Stimulated activated CD4-positive, alpha-beta T cell treated with anti-CD3 and anti-CD28 coated beads, Interleukin-12 subunit alpha, Interleukin-12 subunit beta, amount 100 ng/mL, for 24 hours (primary cell): ENCODE results near the gene ELK1.
A peak's percentile ranks its signal among the peaks of the same experiment; 100 is the strongest.
"Not testable (repeated sequence)": the region's sequence is repeated elsewhere in the genome, so short reads cannot be mapped to it uniquely, and the experiment has no call there.

Experiments used
- DNase-seq, 2 experiments: peaks; one replicate each; pipeline ENCODE4 v3.0.0-alpha.2; 2020; ENCODE audit warnings: low read depth in 2 of 2

The ELK1 gene, protein sequence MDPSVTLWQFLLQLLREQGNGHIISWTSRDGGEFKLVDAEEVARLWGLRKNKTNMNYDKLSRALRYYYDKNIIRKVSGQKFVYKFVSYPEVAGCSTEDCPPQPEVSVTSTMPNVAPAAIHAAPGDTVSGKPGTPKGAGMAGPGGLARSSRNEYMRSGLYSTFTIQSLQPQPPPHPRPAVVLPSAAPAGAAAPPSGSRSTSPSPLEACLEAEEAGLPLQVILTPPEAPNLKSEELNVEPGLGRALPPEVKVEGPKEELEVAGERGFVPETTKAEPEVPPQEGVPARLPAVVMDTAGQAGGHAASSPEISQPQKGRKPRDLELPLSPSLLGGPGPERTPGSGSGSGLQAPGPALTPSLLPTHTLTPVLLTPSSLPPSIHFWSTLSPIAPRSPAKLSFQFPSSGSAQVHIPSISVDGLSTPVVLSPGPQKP

DNA sequence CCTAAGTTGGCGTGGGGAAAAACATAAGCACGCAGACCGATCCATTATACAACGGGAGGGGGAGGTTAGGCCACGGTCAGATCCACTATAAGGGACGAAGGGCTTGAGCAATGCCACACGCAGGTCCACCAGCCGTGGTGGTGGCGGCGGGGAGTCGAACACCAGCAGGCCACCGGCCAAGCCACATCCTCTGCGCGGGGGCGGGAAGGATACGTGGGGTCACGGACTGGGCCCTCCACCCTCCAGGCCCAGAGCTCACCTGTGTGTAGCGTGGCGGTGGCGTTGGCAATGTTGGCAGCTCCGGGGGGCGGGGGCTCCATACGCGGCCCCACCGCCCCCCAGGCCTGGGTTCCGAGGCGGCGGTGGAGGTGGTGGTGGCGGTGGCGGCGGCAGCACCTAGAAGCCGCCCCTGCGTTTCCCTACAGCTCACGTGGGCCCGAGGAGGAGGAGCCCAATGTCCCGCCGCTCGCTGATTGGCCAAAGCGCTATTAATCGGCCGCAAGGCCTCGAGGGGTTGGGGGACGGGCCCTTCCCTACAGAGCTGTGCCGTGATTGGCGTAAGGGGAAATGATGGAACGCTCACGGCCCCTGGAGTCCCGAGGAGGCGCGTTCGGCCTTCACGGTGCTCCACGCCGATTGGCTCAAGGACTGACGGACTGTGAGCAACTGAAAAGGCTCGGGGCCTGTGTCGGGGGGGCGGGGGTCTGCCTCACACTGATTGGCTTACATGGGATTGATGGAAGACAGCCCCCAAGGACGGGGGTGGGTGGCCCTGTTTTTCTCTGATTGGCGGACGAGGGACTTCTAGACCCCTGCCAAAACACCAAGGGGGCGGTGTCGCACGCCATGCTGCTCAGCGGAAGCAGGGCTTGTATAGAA, at the start of gene ELK1:
Gene ELK1 (minus strand): TSS at position 400 of the 879 bp plus-strand sequence. CDS start 9,122 bp downstream, outside the sequence.
- DNase-seq: peak; percentile 70 to 75

DNA sequence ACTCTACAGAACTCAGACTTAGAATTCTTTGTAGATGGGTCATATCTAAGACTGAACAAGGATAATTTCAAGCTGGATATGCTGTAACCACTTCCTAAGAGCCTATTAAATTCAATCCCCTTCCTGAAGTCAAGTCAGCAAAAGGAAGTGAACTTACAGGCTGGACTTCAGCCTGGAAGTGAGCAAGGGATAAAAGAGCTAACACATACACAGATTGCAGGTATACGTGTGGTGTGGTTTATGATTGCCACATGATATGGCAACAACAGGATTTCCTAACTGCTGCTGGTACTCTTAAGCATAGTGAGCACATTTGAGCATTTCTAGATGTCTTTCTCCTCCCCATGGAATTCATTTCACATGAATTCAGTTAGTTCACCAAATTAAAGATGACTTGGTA, 46.8 kb upstream of the ELK1 start:
- DNase-seq: no peak

DNA sequence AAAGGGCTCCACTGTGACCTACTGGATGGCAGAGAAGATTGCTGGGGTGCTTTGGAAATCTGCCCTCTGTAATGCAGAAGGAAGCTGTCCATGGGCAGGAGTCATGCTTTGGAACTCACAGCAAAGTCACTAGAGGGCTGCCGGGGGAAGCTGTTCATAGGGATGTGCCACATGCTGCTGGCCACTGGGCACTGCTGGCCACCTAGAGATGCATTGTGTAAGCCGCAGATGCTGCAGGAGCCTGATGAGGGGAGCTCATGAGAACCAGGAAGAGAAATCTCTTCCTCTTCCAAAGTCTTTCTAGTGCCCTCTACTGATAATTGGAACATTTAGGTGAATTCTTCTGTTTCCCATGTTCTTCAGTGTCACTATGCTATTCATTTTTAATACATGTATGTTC, 39.8 kb upstream of the ELK1 start:
- DNase-seq: no peak

DNA sequence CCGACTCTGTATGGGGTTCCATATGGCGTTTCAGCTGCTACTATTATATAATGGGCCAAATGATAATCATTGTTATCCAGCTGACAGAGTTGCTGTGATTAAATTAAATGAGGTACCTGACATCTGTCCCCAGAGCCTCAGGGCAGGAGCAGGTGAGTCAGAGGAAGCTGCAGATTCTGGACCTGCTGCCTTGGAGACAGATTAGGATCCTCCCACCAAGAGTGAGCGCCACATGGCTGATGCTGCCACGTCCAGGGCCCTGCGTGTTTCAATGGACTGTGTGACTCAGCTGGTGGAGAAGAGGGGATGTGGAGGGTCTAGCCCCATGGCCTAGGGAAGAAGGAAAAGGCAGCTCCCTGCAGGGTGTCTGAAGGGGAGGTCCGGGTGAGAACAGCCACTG, 36.9 kb upstream of the ELK1 start:
- DNase-seq: no peak

DNA sequence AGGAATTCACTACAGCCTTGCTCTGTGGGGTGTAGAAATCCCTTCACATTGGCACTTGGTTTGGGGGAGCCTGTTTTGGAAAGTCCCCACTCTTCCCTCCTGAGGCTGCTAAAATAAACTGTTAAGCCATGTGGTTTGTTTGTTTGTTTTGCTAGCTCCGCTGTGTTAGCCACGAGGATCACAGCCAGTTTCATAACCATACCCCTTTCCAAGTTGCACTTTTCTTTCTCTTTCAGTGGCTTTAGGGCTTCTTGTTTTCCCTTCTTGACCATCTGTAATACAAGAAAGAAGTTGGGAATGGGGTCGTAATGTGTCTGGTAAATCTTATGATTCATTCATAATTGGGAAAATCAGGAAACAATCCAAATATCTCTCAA, 33.5 kb upstream of the ELK1 start:
- DNase-seq: no peak

DNA sequence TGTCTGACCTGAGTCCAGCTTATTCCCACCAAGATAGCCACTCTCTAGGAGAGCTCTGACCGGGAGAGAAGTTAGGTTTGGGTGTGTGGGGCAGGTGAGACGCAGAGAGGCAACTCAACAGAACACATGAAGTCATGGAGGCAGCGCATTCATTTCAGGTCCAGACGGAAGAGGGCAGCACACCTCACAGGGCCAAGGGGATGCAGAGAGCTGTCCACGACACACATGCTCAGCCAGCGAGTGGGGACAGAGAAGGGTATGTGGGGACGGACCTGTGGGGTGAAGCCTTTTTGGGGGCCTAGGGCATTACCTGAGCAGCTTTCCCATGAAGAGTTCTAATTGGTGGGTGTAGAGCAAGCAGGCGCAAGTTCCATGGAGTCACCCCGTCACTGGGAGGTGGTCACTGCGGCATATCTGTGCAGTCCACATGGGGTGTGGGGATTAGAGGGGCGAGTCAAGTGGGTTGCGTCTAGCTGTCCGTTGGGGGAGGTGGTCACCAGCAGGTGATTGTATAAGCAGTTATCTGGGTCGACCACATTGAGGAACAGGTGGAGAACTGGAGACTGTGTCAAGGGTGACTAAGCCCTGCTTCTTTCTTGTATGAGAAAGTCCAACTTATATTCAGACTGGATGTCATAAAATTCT, 32.9 kb upstream of the ELK1 start:
- DNase-seq: no peak

DNA sequence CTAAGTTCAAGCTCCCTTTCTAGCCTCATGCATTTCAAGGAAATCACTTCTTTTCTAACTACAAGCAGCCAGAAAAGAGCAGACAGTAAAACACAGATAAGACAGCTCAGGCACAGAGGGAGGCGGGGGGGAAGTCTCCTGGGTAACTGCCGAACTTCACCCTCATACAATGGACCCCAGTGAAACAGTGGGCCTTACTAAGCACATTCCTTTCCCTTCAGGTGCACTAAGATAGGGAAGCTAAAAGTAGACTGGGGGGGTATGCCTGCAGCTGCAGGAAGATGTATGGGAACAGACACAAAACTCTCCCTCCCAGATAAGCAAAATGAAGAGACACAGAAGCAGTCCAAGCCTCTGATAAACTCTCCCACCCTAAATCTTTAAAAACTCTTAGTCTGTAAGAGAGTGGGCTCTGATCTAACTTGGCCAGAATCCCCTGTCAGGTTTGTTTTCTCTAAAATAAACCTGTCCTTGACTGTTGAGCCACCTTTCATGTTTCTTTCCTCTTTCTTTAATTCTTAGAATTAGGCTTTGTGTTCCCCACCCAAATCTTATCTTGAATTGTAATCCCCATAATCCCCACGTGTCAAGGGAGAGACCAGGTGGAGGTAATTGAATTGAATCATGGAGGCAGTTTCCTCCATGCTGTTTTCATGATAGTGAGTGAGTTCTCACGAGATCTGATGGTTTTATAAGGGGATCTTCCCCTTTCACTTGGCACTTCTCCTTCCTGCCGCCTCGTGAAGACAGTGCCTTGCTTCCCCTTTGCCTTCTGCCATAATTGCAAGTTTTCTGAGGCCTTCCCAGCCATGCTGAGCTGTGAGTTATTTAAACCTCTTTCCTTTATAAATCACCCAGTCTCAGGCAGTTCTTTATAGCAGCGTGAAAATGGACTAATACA, 25.8 kb upstream of the ELK1 start:
- not testable (repeated sequence) for DNase-seq

DNA sequence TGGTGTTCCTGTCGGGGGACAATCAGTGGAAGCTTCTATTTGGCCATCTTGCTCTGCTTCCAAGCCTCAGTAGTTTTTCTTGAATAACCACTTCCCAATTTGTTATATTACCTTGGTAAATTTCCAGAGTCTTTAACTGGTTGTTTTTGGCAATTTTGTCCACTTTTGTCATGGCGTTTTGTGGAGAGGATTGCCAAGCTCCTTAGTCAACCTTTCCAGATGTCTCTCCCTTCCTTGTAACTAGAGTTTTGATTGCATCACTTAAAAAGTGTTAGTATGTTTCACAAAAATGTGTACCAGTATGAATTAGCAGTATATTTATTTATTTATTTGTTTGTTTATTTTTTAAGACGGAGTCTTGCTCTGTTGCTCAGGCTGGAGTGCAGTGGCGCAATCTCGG, 24.4 kb upstream of the ELK1 start:
- DNase-seq: no peak

DNA sequence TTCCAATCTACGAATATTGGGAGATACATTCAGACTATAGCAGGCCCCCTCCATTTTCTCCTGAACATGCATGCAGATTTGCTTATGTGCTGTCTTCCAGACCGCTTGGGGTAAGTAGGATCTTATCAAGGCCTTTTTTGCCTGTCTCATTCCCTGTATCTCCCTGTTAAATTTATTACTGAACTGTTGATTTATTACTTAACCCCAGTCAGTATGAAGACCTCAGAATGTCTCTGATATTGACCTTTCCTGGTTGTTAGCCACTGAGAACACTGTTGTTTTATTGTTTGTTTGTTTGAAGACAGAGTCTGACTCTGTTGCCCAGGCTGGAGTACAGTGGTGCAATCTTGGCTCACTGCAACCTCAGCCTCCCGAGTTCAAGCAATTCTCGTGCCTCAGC, 15.4 kb upstream of the ELK1 start:
- not testable (repeated sequence) for DNase-seq

DNA sequence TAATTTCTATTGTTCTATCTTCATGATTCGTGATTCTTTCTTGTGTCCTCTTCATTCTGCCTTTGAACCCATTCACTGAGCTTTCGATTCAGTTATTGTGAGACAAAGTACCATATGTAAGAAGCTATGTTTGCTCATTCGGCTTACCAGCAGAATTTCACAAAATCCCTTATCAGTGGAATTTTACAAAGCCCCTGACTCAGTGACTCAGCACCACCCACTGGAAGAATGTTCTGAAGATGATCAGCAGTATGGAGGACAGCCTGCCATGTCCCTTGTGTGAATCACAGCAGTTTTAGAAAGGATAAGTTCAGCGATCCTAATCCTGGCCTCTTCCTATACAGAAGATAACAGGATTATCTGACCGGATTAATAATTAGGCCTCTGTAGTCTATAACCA, 14.4 kb upstream of the ELK1 start:
- no peak for DNase-seq

DNA sequence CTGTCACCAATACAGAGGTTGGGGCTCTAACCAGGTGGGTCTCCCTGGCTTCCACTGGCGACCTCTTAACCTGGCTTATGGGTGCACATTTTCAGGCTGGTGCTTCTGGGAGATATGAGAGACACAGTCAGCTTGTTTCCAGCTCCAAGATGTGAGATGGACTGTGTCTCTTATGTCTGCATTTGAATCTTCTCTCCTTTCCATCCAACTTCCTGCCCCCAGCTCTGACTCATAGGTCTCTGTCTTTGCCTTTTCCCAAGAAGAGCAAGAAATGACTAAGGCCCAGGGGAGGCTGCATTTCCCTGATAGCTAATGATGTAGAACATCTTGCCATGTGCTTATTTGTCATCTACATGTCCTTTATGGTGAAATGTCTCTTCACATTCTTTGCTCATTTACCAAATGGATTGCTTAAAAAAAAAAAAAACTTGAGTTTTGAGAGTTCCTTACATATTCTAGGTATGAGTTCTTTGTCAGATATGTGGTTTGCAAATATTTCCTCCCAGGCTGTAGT, 11.8 kb upstream of the ELK1 start:
- peak in 1 of 2 experiments; percentile 41 for DNase-seq

DNA sequence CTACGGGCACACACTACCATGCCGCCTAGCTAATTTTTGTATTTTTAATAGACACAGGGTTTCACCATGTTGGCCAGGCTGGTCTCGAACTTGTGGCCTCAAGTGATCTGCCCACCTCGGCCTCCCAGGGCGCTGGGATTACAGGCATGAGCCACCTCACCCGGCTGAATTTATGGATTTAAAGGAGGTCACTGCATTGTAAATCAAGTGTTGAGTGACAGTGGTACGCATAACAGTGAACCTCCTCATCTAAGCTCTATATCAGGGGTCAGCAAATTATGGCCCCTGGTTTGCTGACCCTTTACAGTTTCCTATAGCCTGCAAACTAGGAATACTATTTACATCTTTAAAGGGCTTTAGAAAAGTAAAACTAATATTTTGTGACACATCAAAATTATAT, 11.2 kb upstream of the ELK1 start:
- no peak for DNase-seq

DNA sequence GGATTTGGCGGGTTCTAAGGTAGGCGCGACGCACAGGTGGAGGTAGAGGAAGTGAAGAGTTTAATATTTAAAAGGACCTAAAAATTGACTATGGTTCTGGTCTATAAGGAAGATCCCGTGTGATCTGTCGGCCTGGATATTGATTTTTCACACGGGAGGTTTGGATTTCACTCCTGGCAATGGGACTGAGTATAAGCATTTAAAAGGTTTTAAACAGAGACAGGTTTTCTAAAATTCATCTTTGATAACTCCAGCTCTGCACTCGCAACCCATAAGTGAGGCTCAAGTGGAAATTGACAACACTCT, 9.0 kb upstream of the ELK1 start:
- DNase-seq: no peak

DNA sequence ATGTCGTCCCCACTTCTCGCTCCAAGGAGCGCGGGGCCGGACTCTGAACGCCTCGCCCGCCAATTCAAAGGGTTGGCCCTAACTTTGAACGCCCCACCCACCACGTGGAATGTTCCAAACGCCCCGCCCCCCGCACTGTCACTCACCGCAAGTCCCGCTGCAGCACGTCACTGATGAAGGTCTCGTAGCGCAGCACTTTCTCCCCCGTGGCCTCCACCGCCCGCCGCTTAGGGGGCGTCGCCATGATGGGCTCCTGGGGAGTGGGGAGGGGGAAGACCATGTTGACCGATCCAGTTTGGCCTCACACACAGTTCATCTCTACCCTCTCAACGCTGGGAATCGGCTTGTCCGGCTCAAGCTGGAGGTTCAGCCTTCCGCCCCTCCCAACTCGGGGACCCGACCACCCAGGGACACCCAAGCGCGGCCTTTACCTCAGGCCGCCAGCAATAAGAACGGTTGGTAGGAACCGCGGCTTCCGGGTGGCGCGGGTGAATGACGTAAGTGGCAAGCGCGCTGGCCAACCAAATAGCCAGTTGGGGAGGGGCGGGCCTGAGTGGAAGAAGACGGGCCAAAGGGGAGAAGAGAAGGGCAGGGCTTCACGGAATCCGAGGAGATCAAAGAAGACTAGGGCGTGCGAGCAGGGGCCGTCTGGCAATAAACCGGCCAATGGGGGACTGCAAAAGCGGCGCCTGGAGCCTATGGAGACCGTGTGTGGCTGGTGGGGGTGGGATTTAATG, 8.5 kb upstream of the ELK1 start, which contains the start of gene UXT:
Gene UXT (minus strand): TSS at position 497 of the 737 bp plus-strand sequence. CDS start 253 bp downstream, at position 244.
- peak; percentile 80 to 90 for DNase-seq

DNA sequence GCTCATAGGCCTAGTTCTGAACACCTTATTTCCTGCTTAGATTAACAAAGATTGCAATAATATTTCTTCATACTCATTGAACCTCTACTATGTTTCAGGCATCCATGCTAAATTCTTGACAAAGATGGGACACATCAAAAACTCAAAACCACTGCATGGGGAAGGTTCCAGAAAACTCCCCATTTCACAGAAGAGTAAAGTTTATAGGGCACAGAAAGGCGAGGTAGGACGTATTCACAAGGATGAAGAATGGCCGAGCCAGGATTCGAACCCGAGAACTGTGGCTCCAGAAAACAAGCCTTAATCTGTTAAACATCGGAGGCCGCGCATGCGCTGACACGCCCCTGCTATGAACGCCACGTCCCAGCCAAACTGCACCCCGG, 7.9 kb upstream of the ELK1 start:
- DNase-seq: no peak

DNA sequence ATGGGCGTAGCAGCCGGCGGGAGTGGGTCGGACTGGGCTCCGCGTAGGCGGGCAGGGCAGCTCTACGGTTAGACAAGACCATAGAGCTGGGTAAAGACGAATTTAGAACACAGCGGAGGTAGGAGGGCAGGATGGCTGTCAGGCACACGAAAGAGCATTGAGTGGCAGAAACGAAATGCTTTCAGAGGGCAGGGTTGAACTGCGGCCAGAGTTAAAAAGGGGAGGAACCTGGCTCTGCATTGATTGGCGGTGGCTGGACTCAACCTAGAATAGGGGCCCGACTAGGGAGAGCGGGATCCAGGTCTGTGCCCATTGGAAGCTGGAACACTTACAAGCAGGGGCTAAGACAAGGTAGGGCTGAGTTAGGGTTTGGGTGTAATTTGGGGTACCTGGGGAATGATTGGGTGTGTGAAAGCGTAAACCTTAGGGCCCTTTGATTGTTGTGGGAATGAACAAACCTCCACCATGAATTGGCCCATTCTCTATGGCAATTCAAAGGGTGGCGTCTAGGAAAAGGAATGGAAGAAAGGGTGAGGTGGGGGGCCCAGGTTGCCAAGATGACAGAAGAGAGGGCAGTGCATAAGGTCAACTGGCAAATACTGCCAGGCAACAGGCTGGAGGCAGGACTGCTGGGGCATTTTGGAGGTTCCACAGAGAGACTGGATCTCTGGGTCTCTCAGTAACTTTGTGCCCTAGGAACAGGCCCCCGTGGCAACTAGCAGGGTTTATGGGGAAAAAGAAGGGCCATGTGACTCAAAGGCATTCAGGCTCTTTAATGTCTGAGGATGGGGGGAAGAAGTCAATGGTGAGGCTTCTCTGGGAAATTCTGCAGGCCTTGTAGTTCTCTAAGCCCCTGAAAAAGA, 911 bp upstream of the ELK1 start:
- DNase-seq: no peak

DNA sequence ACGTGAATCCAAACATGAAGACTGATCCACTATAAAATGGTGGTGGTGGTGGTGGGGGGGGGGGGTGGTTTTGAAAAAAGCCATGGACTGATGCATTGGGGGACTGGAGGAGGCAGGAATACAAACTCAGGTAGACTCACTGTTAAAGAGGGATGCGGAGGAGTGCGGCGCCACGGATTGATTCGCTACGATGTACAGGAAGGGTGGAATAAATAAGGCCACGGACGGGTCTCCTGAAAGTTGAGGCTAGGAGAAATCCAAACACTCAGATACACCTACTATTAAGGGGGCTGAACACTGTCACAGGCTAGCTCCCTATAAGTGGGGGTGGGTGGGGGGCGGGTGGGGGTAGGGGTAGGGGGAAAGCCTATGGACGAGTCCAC, 591 bp downstream of the ELK1 start:
- DNase-seq: no peak

DNA sequence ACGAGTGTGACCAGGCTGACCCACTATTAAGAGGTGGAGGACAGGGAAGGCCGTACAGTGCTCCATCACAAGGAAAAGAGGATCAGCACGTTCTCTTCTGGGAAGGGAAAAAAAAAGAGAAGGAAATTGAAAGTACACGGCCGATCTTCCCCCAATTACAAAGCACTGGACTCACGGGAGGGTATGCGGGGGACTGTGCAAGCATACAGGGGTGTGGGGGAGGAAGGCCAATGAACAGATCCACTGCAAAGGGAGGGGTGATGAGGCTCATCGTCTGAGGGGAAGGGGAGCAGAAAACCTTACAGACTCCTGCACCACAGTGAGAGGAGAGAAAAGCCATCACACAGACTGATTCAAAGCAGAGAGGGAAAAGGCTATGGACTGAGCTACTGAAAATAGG, 1.1 kb downstream of the ELK1 start:
- no peak for DNase-seq

DNA sequence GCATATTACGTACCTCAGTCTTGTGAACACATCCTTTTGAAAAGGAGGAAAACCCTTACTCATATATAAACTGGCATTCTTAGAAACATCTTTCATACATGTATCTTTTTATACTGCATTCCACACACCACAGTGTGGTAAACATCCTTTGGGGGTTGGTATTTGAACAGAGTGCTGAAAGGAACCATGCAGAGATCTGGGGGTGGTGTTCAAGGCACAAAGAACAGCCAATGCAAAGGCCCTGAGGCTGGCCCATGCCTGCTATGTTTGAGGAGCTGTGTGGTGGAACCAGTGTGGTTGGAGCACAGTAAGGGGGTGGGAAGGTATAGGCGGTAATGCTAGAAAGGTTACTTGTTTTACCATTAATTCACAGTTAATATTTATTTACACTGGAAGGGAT, 2.0 kb downstream of the ELK1 start:
- no peak for DNase-seq

DNA sequence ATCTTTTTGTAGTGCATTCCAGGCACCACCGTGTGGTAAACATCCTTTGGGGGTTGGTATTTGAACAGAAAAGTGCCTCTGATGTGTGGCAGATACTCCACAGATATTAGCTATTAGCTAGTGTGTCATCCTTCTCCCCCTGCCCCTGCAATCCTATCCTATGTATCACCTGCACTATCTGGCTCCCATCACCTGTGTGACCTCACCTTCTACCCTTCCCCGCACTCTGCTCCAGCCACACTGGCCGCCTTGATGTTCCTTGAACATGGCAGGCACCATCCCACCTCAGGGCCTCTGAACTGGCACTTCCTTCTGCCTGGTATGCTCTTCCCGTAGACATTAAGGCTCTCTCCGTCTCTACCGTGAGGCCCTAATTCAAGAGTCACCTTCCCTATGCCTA, 3.7 kb downstream of the ELK1 start:
- DNase-seq: no peak
